Measurements from ENCODE around the gene MAGED2.
"Not testable (repeated sequence)": the region's sequence is repeated elsewhere in the genome, so short reads cannot be mapped to it uniquely, and the experiment has no call there.

The MAGED2 gene

DNA sequence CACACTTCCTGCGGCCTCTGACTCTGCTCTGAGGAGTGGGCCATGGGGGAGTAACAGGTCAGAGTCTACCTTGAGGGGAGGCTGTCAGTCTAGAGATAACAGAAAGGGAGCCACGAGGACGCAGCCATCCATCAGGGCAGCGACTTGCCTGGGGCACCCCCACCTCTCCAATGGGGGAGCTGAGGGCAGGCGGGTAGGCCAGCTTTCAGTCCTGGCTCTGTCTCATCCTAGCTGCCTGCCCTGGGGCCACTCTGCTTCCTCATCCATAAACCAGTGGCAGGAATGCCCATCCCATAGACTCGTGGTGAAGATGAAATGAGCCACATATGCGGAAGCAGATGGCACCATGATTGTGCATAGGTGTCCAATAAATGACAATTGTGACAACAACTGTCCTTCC, 13.2 kb downstream of the MAGED2 start:
- DNase-seq = no peak

DNA sequence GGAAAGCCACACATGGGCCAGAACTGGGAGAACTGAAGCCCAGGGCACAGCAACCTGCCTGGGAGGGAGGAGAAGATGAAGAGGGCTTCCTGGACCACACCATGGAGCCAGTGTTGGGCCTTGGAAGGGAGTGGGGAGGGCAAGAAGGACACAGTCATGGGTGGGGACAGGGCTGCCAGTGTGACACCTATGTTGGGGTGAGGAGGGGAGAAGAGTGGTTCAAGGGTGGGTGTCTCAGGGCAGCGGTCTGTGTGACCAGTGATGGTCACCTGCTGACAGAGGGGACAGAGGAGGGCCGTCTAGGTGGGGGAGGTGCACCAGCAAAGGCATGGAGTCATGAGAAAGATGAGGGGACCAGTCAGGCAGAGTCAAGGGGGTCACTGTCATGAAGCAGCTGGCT, 13.8 kb downstream of the MAGED2 start:
- DNase-seq = no peak

DNA sequence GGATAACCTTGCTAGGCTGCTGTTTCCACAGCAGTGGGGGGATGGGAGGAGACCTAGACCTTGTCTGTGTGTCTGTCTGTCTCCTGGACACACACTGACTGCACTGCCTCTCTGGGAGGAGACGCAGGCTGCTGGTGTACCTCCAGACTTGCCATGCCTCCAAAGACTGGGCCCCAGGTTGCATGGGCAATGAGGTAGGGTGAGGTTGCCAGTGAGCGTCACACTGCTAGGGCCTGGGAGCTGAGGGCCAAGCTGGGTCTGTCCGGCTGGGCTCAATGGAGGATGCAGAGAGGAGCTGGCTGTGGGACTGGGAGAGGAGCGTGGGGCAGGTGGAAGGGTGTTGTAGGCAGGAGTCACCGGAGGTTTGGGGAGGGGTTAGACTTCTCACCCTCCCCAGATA, 16.6 kb downstream of the MAGED2 start:
- no peak for DNase-seq

DNA sequence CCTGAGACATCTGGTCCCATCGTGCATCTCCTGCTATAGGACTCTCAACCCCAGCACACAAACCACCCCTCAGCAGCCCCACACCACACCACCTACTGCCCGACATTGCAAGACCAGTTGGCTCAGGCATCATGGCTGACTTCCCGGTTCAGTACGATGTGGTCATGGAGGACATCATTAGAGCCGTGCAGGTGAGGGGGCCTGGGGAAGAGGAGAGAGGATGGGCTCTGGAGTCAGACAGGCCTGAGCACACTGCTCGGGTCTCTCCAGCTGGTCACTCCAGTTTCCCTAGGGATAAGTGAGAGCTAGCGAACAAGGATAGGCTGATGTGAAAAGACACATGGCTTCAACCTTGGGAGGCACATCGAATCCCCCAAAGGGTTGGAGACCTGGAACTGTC, 17.2 kb downstream of the MAGED2 start:
- DNase-seq = no peak

DNA sequence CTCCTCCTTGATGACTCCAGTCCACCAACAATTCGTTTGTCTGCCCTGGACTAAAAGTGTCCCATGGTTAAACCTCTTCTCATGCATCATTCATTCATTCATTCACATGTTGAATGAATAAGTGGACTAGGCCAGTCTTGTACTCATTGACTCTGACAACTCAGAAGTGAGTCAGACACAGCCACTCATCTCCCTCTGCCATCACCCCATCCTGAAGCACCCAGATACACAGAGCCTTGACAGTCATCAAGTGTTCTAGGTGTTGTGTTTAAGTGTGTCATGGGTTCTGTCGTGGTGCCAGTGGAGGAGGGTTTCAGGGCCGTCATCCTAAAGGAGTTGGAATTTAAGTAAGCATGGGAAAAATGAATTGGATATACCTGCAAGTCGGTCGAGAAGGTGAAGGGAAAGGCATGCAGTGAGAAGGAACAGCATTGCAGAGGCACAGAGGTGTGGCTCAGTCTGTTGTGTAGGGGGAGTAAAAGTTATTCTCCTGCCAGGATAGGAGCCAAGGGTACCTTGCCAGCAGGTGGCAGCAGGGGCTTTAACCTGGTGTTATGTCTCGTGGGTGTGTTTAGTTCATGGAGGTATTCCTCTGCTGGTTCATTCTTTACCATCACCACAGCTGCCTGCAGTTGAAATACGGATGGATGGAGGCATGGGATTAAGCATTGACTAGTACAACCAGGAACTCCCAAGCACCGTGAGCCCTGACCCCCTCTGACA, 18.3 kb downstream of the MAGED2 start:
- DNase-seq = no peak

DNA sequence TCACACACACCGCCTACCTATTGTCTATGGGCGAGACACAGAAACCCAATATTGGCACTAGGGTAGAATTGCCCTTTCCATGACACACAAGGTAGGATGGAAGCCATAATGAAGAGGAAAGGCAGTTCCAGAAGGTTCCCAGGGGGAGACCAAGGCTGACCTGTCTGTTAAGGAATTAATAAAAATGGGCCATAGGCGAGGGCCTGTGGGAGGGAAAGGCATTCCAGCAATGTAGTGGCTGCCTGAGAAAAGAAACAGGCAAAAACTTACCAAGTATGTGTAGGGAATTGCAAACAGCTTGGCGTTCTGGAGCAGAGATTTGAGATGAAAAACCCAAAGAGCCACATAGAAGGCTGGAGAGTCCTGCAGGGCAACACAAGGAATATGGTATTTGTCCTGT, 19.1 kb downstream of the MAGED2 start:
- DNase-seq = no peak

DNA sequence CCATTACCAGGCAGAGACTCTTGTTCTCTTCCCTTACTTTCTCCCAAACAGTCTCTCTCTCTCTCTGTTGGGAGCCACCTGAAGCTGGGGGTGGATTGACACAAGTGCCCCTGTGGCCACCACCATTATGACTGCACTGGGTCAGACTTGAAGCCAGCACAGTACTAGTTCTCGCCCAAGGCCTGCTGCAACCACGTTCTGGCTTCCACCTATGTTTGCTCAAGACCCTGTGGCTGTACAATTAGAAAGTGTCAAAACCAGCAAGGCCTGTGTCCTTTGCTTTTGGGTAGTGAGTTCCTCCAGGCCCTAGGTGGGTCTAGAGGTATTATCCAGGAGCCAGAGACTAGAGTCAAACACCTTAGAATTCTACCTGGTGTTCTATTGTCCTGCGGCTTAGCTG, 31.0 kb downstream of the MAGED2 start:
- no peak for DNase-seq

DNA sequence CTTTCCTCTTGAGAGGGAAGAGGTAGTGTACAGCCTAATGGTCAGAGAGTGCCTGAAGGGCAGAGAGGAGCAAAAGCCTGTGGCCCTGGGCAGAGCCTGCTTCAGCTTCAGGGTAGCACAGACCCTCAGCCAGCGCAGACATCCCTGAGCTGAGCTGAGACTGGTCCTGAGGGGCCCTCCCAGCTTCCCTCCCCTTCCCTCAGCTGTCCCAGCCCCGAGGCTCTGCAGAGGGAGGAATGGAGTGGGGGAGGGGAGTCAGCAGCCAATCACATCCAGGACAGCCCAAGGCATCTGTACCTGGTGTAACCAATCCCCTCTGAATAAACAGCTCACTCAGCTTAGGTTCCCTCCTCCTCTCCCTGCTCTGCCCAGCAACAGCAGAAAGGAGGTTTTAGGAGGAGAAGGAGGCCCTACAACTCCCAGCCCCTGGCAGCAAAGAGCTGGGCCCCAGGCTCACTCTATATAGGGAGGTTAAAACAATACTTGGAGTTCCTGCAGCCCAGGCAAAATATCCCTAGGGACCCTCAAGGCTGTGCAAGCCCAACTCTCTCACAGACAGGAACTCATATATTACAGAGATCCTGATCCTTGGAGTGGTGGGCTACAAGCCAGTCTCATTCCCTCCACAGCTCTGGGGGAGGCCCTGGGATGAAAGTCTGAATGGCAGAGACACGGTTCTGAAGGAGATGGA, 33.8 kb downstream of the MAGED2 start:
- not testable (repeated sequence) for DNase-seq

DNA sequence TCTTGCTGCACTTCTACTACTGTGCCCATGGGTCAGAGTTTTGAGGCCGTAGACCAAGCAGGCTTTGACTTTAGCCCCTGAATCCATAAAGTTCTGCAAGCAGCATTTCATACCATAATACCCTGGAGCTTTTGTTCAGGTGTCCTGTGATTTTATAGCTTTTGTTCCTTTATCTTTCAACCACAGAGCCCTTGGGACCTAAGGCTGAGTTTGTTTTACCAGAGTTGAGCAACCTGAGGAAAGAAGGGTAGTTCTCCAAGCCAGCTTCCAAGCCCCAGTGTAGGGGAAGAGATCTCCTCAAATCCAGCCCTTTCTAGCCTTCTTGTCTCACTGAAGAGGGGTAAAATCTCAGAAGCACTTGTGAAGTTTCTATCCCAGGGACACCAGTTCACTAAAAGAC, 35.1 kb downstream of the MAGED2 start:
- DNase-seq = no peak

DNA sequence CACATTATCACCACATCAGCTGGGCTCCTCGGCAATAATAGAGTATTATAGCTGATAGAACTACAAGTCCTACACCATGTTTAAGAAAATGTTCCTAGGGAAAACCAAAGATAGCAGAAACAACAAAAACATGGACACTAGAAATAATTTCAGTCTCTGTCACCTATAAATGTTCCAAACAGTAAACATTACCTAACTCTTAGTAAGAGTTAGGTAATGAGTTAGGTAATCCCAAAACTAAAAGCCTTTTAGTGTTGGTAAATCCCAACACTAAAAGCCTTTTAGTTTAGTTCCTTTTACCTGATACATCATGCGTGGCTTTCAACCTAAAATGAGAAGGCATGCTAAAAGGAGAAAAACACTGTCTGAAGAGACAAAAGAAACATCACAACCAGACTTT, 35.5 kb downstream of the MAGED2 start:
- DNase-seq = no peak

DNA sequence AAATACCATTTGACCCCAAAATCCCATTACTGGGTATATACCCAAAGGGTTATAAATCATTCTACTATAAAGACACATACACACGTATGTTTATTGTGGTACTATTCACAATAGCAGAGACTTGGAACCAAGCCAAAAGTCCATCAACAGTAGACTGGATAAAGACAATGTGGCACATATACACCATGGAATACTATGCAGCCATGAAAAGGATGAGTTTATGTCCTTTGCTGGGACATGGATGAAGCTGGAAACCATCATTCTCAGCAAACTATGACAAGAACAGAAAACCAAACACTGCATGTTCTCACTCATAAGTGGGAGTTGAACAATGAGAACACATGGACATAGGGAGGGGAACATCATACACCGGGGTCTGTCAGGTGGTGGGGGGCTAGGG, 40.2 kb downstream of the MAGED2 start:
- not testable (repeated sequence) for DNase-seq

DNA sequence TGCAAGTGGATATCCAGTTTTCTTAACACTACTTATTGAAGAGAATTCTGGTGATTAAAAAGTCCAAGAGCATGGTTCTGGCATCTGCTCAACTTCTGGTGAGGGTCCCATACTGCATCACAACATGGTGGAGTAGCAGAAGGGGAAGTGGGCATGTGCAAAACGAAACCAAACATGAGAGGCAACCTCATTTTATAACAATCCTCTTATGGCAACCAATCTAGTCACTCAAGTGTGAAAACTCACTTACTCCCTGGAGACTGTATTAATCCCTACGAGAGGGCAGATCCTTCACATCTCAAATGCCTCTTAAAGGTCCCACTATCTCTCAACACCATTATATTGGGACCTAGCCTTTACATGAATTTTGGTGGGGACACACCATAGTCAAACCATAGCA, 57.7 kb downstream of the MAGED2 start:
- no peak for DNase-seq

Measured in EL (cell line).